K562 (cell line): Measurements from ENCODE around the gene DTNB. TPM values are rescaled to one million over a fixed set of nuclear protein-coding genes. Genes with fewer than 3 reads are reported as not detected.

ENCODE experiments used
- ATAC-seq: fragments of 200-7000 bp; cut with Tn5 transposase; 3 replicates; pipeline ENCODE4 v1.9.1; 2020; ENCODE audit warnings: moderate library complexity
- BruUV-seq: library from RNA; stranded (reverse); fragments of 400-500 nt; replicated peaks from 2 replicates; lab custom pipeline; 2021; lab: Mats Ljungman, UMichigan
- CTCF ChIA-PET: fragments of 300-600 bp; formaldehyde crosslinking; extraction: SDS; loops from one replicate; lab custom pipeline; 2021; ENCODE audit warnings: low intra/inter-chr PET ratio; lab: Yijun Ruan, JAX
- POLR2A ChIA-PET: fragments of 300-600, 350-650 bp; sonication (Branson Sonifier 250); formaldehyde crosslinking; extraction: SDS; loops from one replicate; lab custom pipeline; 2021; ENCODE audit warnings: antibody characterized with exemption, inconsistent platforms; lab: Yijun Ruan, JAX
- DNase-seq, 4 experiments: peaks; one replicate each; pipeline versions ENCODE4 v3.0.0 to v3.0.0-alpha.2; 2011 to 2018; ENCODE audit warnings: low spot score in 3 of 4, mixed read lengths in 3 of 4; ENCODE audit errors: extremely low read depth in 1 of 4
- FAIRE-seq: peaks from 2 replicates; lab custom pipeline; 2011; peaks lifted over from hg19 to GRCh38; lab: Jason Lieb, UNC
- H2AFZ ChIP-seq: 2 replicates; pipeline ENCODE4 v1.6.0; 2011; ENCODE audit warnings: low read depth, low read length, control low read depth, inconsistent platforms
- H3K27ac ChIP-seq: fragments of 200-600 bp; 3 replicates; pipeline ENCODE4 v1.8.0; 2011; ENCODE audit warnings: low read depth, mild to moderate bottlenecking, control low read depth, inconsistent platforms, low read length, moderate library complexity, mixed read lengths; ENCODE audit errors: extremely low read depth
- H3K27me3 ChIP-seq, 2 experiments: fragments of 300-600 bp in 1 of 2; 2 replicates in 1 of 2; 3 replicates in 1 of 2; pipeline versions ENCODE4 v1.6.0 to v1.8.0; 2011; ENCODE audit warnings: inconsistent platforms in 2 of 2, low read length in 2 of 2, mild to moderate bottlenecking in 1 of 2, mixed read lengths in 1 of 2, moderate library complexity in 1 of 2; ENCODE audit not compliant: control insufficient read depth in 2 of 2, insufficient read depth in 2 of 2
- H3K36me3 ChIP-seq: fragments of 300-600 bp; 3 replicates; pipeline ENCODE4 v1.8.0; 2011; ENCODE audit warnings: mild to moderate bottlenecking, low read length, inconsistent platforms; ENCODE audit not compliant: control insufficient read depth, insufficient read depth
- H3K4me1 ChIP-seq, 2 experiments: fragments of 200-600 bp in 1 of 2; replicated peaks in 1 of 2; 2 replicates in 1 of 2; 3 replicates in 1 of 2; pipeline versions ENCODE4 v1.5.1 to v1.8.0; 2011; ENCODE audit warnings: inconsistent platforms in 2 of 2, low read length in 2 of 2, mild to moderate bottlenecking in 1 of 2, mixed read lengths in 1 of 2, moderate library complexity in 1 of 2; ENCODE audit not compliant: control insufficient read depth in 2 of 2, insufficient read depth in 2 of 2
- H3K4me2 ChIP-seq: 2 replicates; pipeline ENCODE4 v1.6.1; 2011; ENCODE audit warnings: low read length, control low read depth, inconsistent platforms, mixed read lengths; ENCODE audit not compliant: insufficient read depth
- H3K4me3 ChIP-seq: fragments of 200-600 bp; sonication (generic), shearing (Covaris generic); 2 replicates; pipeline ENCODE4 v1.5.1; 2016; ENCODE audit warnings: control low read depth, inconsistent platforms
- H3K79me2 ChIP-seq: fragments of 200-600 bp; 3 replicates; pipeline ENCODE4 v1.8.0; 2011; ENCODE audit warnings: low read length, inconsistent platforms; ENCODE audit not compliant: control insufficient read depth, insufficient read depth
- H3K9ac ChIP-seq, 2 experiments: 2 replicates each; pipeline versions ENCODE4 v1.6.0 to v1.6.1; 2011; ENCODE audit warnings: low read depth in 2 of 2, low read length in 2 of 2, control low read depth in 1 of 2, inconsistent platforms in 1 of 2, mild to moderate bottlenecking in 1 of 2, mixed read lengths in 1 of 2; ENCODE audit not compliant: insufficient read depth in 1 of 2
- H3K9me1 ChIP-seq: one replicate; pipeline ENCODE4 v1.6.0; 2011; ENCODE audit warnings: inconsistent platforms, mild to moderate bottlenecking, low read length, moderate library complexity; ENCODE audit not compliant: control insufficient read depth, insufficient read depth
- H3K9me3 ChIP-seq: replicated peaks from 2 replicates; pipeline ENCODE4 v1.5.1; 2011; ENCODE audit warnings: low read depth, low read length, inconsistent platforms; ENCODE audit not compliant: control insufficient read depth, insufficient read depth
- H4K20me1 ChIP-seq: replicated peaks from 2 replicates; pipeline ENCODE4 v1.6.1; 2011; ENCODE audit warnings: low read length, inconsistent platforms, mixed read lengths; ENCODE audit not compliant: control insufficient read depth, insufficient read depth
- ARID1B ChIP-seq: fragments of 450-650 bp; IDR thresholded peaks from 2 replicates; pipeline ENCODE4 v1.6.1; 2016; ENCODE audit warnings: antibody characterized with exemption, mild to moderate bottlenecking, inconsistent platforms
- BCLAF1 ChIP-seq, 2 experiments: fragments of 450-650 bp in 1 of 2; IDR thresholded peaks; 2 replicates each; pipeline ENCODE4 v1.6.1; 2011 to 2017; ENCODE audit warnings: low read depth in 2 of 2, antibody characterized with exemption in 1 of 2, borderline replicate concordance in 1 of 2, low read length in 1 of 2, mild to moderate bottlenecking in 1 of 2, mixed read lengths in 1 of 2; ENCODE audit not compliant: control insufficient read depth in 1 of 2
- HBP1 ChIP-seq: fragments of 450-650 bp; formaldehyde crosslinking; IDR thresholded peaks from 2 replicates; pipeline ENCODE4 v1.4.0; 2022; ENCODE audit warnings: missing genetic modification characterization
- HOMEZ ChIP-seq: fragments of 250-450 bp; sonication (Bioruptor Pico); IDR thresholded peaks from 2 replicates; pipeline ENCODE4 v1.4.0; 2020; ENCODE audit warnings: mild to moderate bottlenecking, moderate library complexity
- OTX1 ChIP-seq: fragments of 450-650 bp; formaldehyde crosslinking; IDR thresholded peaks from 2 replicates; pipeline ENCODE4 v1.4.0; 2022; ENCODE audit warnings: mild to moderate bottlenecking
- RUNX1 ChIP-seq: sonication (generic); IDR thresholded peaks from 2 replicates; pipeline ENCODE4 v1.6.1; 2016; ENCODE audit warnings: antibody characterized with exemption, low read depth
- THRB ChIP-seq: fragments of 450-650 bp; formaldehyde crosslinking; conservative IDR thresholded peaks from 2 replicates; pipeline ENCODE4 v1.4.0; 2022; ENCODE audit warnings: mild to moderate bottlenecking, missing genetic modification characterization
- TSC22D4 ChIP-seq: fragments of 450-650 bp; IDR thresholded peaks from 2 replicates; pipeline ENCODE4 v1.6.1; 2016; ENCODE audit warnings: missing genetic modification characterization, missing biosample characterization, control low read depth
- ZBTB5 ChIP-seq: fragments of 450-650 bp; IDR thresholded peaks from 2 replicates; pipeline ENCODE4 v1.6.1; 2017; ENCODE audit warnings: antibody characterized with exemption
- ZNF512 ChIP-seq: IDR thresholded peaks from 2 replicates; pipeline ENCODE4 v1.6.1; 2016; ENCODE audit warnings: missing genetic modification characterization, missing compliant biosample characterization
- WGBS: fragments of 100-300 bp; shearing (Covaris generic); methylation state at CpG from one replicate; pipeline ENCODE4 v1.1.6; 2016; ENCODE audit warnings: low coverage, mixed read lengths; ENCODE audit not compliant: insufficient coverage; ENCODE audit errors: missing lambda C conversion rate; 5-methylcytosine and 5-hydroxymethylcytosine counted together
- in situ Hi-C: fragments of 300-500 bp; cut with MboI; formaldehyde crosslinking; loops from 4 replicates; pipeline ENCODE4 v1.15.0; 2018; ENCODE audit warnings: inconsistent platforms, mixed read lengths
- intact Hi-C: fragments of 100-400 bp; cut with micrococcal nuclease; formaldehyde crosslinking; loops from 2 replicates; pipeline ENCODE4 v1.14.2; 2022
- polyA plus RNA-seq, 8 experiments: library from polyadenylated mRNA; depleted of rRNA in 4 of 8; stranded (reverse) in 5 of 8; unstranded in 3 of 8; fragments of >200 nt; fragmentation: Nextera tagmentation in 2 of 8; fragmentation: Illumina TruSeq in 1 of 8; extraction: Ambion mirVana in 2 of 8; extraction: Trizol in 1 of 8; gene quantifications; 2 replicates each; pipeline versions ENCODE4 v1.2.1 to v1.2.3, GENCODE V29; 2011 to 2014; ENCODE audit warnings: inconsistent platforms in 1 of 8, missing spikeins in 1 of 8
- total RNA-seq, 7 experiments: library from RNA; depleted of rRNA in 6 of 7; stranded (reverse); fragments of >200 nt in 6 of 7; fragmentation: Illumina TruSeq in 2 of 7; extraction: Trizol in 2 of 7; gene quantifications; 2 replicates each; pipeline versions ENCODE4 v1.2.1 to v1.2.3, GENCODE V29; 2011 to 2021; ENCODE audit warnings: low replicate concordance in 1 of 7

Gene DTNB
- total and polyA plus RNA-seq, 9 of the 15 experiments (the other 6 are each of a cell fraction or from before 2014, with no cell fraction given): 0.18 to 2.0 (median 0.77) TPM; not detected in 2

GRCh38 chr2:25504266-25504665 is 169.1 kb downstream of the DTNB start:
- no TSS peak for BruUV-seq
- H3K4me2 ChIP-seq: no peak overlapping the region
- in situ Hi-C loops: no loop called here
- H3K27ac ChIP-seq: no peak overlapping the region
- ChIA-PET CTCF (no interaction called here), POLR2A (no interaction called here)
- peaks cover 2 to 4% of the 10 kb centered on the region in 2 experiments; a peak in 1 of 5 replicates for H3K27me3 ChIP-seq
- H2AFZ ChIP-seq: no peak overlapping the region
- 6% methylated on average over 2 of the region's 2 CpGs for WGBS
- H3K36me3 ChIP-seq: no peaks in the 10 kb centered on the region
- H3K9ac ChIP-seq: no peak overlapping the region
- H3K4me1 ChIP-seq: no peaks in the 10 kb centered on the region
- ATAC-seq (no peak), DNase-seq (no peak), FAIRE-seq (no peak)
- H3K79me2 ChIP-seq: no peaks in the 10 kb centered on the region
- H3K9me1 ChIP-seq: no peaks in the 10 kb centered on the region
- H3K4me3 ChIP-seq: no peak overlapping the region
- intact Hi-C loops: no loop called here
- H4K20me1 ChIP-seq: no peaks in the 10 kb centered on the region
- H3K9me3 ChIP-seq: no peaks in the 10 kb centered on the region
- TF ChIP-seq OTX1 (CRISPR knock-in tag) (peak; percentile 43; the same call in 1 of the 2 replicates), THRB (CRISPR knock-in tag) (0 out of 2 replicates have a peak, but pooled peaks have one; percentile 57), TSC22D4 (tag) (0 out of 2 replicates have a peak, but pooled peaks have one; percentile 59), HOMEZ (no peak), ZBTB5 (peak; percentile 29; the same call in 1 of the 2 replicates), RUNX1 (no peak), BCLAF1 (IDR thresholded peaks at IDR 0.05; ENCODE audit: borderline replicate concordance in 1 of 2, control insufficient read depth in 1 of 2, low read depth in 2 of 2, low read length in 1 of 2) (0 out of 4 replicates have a peak, but pooled peaks of 1 of the 2 experiments have one; percentile 25), HBP1 (CRISPR knock-in tag) (peak; percentile 38; the same call in 1 of the 2 replicates), ZNF512 (peak; percentile 96), ARID1B (no peak)
